K562 (cell line): ENCODE measurements around the gene MECP2. TPM values are rescaled to one million over a fixed set of nuclear protein-coding genes. Genes with fewer than 3 reads are reported as not detected.

ENCODE experiments used
- ATAC-seq: fragments of 200-7000 bp; cut with Tn5 transposase; 3 replicates; pipeline ENCODE4 v1.9.1; 2020; ENCODE audit warnings: moderate library complexity
- BruUV-seq: library from RNA; stranded (reverse); fragments of 400-500 nt; replicated peaks from 2 replicates; lab custom pipeline; 2021; lab: Mats Ljungman, UMichigan
- CTCF ChIA-PET: fragments of 300-600 bp; formaldehyde crosslinking; extraction: SDS; loops from one replicate; lab custom pipeline; 2021; ENCODE audit warnings: low intra/inter-chr PET ratio; lab: Yijun Ruan, JAX
- POLR2A ChIA-PET: fragments of 300-600, 350-650 bp; sonication (Branson Sonifier 250); formaldehyde crosslinking; extraction: SDS; loops from one replicate; lab custom pipeline; 2021; ENCODE audit warnings: antibody characterized with exemption, inconsistent platforms; lab: Yijun Ruan, JAX
- DNase-seq, 4 experiments: peaks; one replicate each; pipeline versions ENCODE4 v3.0.0 to v3.0.0-alpha.2; 2011 to 2018; ENCODE audit warnings: low spot score in 3 of 4, mixed read lengths in 3 of 4; ENCODE audit errors: extremely low read depth in 1 of 4
- FAIRE-seq: peaks from 2 replicates; lab custom pipeline; 2011; peaks lifted over from hg19 to GRCh38; lab: Jason Lieb, UNC
- H2AFZ ChIP-seq: 2 replicates; pipeline ENCODE4 v1.6.0; 2011; ENCODE audit warnings: low read depth, low read length, control low read depth, inconsistent platforms
- H3K27ac ChIP-seq: fragments of 200-600 bp; 3 replicates; pipeline ENCODE4 v1.8.0; 2011; ENCODE audit warnings: low read depth, mild to moderate bottlenecking, control low read depth, inconsistent platforms, low read length, moderate library complexity, mixed read lengths; ENCODE audit errors: extremely low read depth
- H3K27me3 ChIP-seq, 2 experiments: fragments of 300-600 bp in 1 of 2; 2 replicates in 1 of 2; 3 replicates in 1 of 2; pipeline versions ENCODE4 v1.6.0 to v1.8.0; 2011; ENCODE audit warnings: inconsistent platforms in 2 of 2, low read length in 2 of 2, mild to moderate bottlenecking in 1 of 2, mixed read lengths in 1 of 2, moderate library complexity in 1 of 2; ENCODE audit not compliant: control insufficient read depth in 2 of 2, insufficient read depth in 2 of 2
- H3K36me3 ChIP-seq: fragments of 300-600 bp; 3 replicates; pipeline ENCODE4 v1.8.0; 2011; ENCODE audit warnings: mild to moderate bottlenecking, low read length, inconsistent platforms; ENCODE audit not compliant: control insufficient read depth, insufficient read depth
- H3K4me1 ChIP-seq, 2 experiments: fragments of 200-600 bp in 1 of 2; replicated peaks in 1 of 2; 2 replicates in 1 of 2; 3 replicates in 1 of 2; pipeline versions ENCODE4 v1.5.1 to v1.8.0; 2011; ENCODE audit warnings: inconsistent platforms in 2 of 2, low read length in 2 of 2, mild to moderate bottlenecking in 1 of 2, mixed read lengths in 1 of 2, moderate library complexity in 1 of 2; ENCODE audit not compliant: control insufficient read depth in 2 of 2, insufficient read depth in 2 of 2
- H3K4me2 ChIP-seq: 2 replicates; pipeline ENCODE4 v1.6.1; 2011; ENCODE audit warnings: low read length, control low read depth, inconsistent platforms, mixed read lengths; ENCODE audit not compliant: insufficient read depth
- H3K4me3 ChIP-seq: fragments of 200-600 bp; sonication (generic), shearing (Covaris generic); 2 replicates; pipeline ENCODE4 v1.5.1; 2016; ENCODE audit warnings: control low read depth, inconsistent platforms
- H3K79me2 ChIP-seq: fragments of 200-600 bp; 3 replicates; pipeline ENCODE4 v1.8.0; 2011; ENCODE audit warnings: low read length, inconsistent platforms; ENCODE audit not compliant: control insufficient read depth, insufficient read depth
- H3K9ac ChIP-seq, 2 experiments: 2 replicates each; pipeline versions ENCODE4 v1.6.0 to v1.6.1; 2011; ENCODE audit warnings: low read depth in 2 of 2, low read length in 2 of 2, control low read depth in 1 of 2, inconsistent platforms in 1 of 2, mild to moderate bottlenecking in 1 of 2, mixed read lengths in 1 of 2; ENCODE audit not compliant: insufficient read depth in 1 of 2
- H3K9me1 ChIP-seq: one replicate; pipeline ENCODE4 v1.6.0; 2011; ENCODE audit warnings: inconsistent platforms, mild to moderate bottlenecking, low read length, moderate library complexity; ENCODE audit not compliant: control insufficient read depth, insufficient read depth
- H3K9me3 ChIP-seq: replicated peaks from 2 replicates; pipeline ENCODE4 v1.5.1; 2011; ENCODE audit warnings: low read depth, low read length, inconsistent platforms; ENCODE audit not compliant: control insufficient read depth, insufficient read depth
- H4K20me1 ChIP-seq: replicated peaks from 2 replicates; pipeline ENCODE4 v1.6.1; 2011; ENCODE audit warnings: low read length, inconsistent platforms, mixed read lengths; ENCODE audit not compliant: control insufficient read depth, insufficient read depth
- BRCA1 ChIP-seq, 2 experiments: fragments of 450-650 bp in 1 of 2; sonication (generic) in 1 of 2; formaldehyde crosslinking in 1 of 2; IDR thresholded peaks; 2 replicates each; pipeline versions ENCODE4 v1.5.0 to v1.6.1; 2017 to 2020; ENCODE audit warnings: mild to moderate bottlenecking in 1 of 2, missing genetic modification reagents in 1 of 2
- SMARCE1 ChIP-seq: fragments of 450-650 bp; IDR thresholded peaks from 2 replicates; pipeline ENCODE4 v1.7.1; 2016; ENCODE audit warnings: mild to moderate bottlenecking
- ZBTB12 ChIP-seq: fragments of 250-450 bp; sonication (Bioruptor Pico); IDR thresholded peaks from 2 replicates; pipeline ENCODE4 v1.4.0; 2020
- ZNF239 ChIP-seq: fragments of 250-450 bp; sonication (Bioruptor Pico); IDR thresholded peaks from 2 replicates; pipeline ENCODE4 v1.4.0; 2020; ENCODE audit warnings: mild to moderate bottlenecking
- ZNF253 ChIP-seq: fragments of 250-450 bp; sonication (Bioruptor Pico); conservative IDR thresholded peaks from 2 replicates; pipeline ENCODE4 v1.6.1; 2021; ENCODE audit warnings: mild to moderate bottlenecking
- WGBS: fragments of 100-300 bp; shearing (Covaris generic); methylation state at CpG from one replicate; pipeline ENCODE4 v1.1.6; 2016; ENCODE audit warnings: low coverage, mixed read lengths; ENCODE audit not compliant: insufficient coverage; ENCODE audit errors: missing lambda C conversion rate; 5-methylcytosine and 5-hydroxymethylcytosine counted together
- in situ Hi-C: fragments of 300-500 bp; cut with MboI; formaldehyde crosslinking; loops from 4 replicates; pipeline ENCODE4 v1.15.0; 2018; ENCODE audit warnings: inconsistent platforms, mixed read lengths
- intact Hi-C: fragments of 100-400 bp; cut with micrococcal nuclease; formaldehyde crosslinking; loops from 2 replicates; pipeline ENCODE4 v1.14.2; 2022
- polyA plus RNA-seq, 8 experiments: library from polyadenylated mRNA; depleted of rRNA in 4 of 8; stranded (reverse) in 5 of 8; unstranded in 3 of 8; fragments of >200 nt; fragmentation: Nextera tagmentation in 2 of 8; fragmentation: Illumina TruSeq in 1 of 8; extraction: Ambion mirVana in 2 of 8; extraction: Trizol in 1 of 8; gene quantifications; 2 replicates each; pipeline versions ENCODE4 v1.2.1 to v1.2.3, GENCODE V29; 2011 to 2014; ENCODE audit warnings: inconsistent platforms in 1 of 8, missing spikeins in 1 of 8
- total RNA-seq, 7 experiments: library from RNA; depleted of rRNA in 6 of 7; stranded (reverse); fragments of >200 nt in 6 of 7; fragmentation: Illumina TruSeq in 2 of 7; extraction: Trizol in 2 of 7; gene quantifications; 2 replicates each; pipeline versions ENCODE4 v1.2.1 to v1.2.3, GENCODE V29; 2011 to 2021; ENCODE audit warnings: low replicate concordance in 1 of 7
- TF ChIP-seq, protein P1 (sequence below): fragments of 250-450 bp; sonication (Bioruptor Pico); IDR thresholded peaks from 2 replicates; pipeline ENCODE4 v1.8.0; 2021; ENCODE audit warnings: mild to moderate bottlenecking, moderate library complexity

The MECP2 gene
- total and polyA plus RNA-seq, 9 of the 15 experiments (the other 6 are each of a cell fraction or from before 2014, with no cell fraction given), result 2.1 to 50.9 (median 30.5) TPM

- Histone ChIP-seq H3K27ac (no peak overlapping the region), H4K20me1 (no peaks in the 10 kb centered on the region), H3K27me3 (no peaks in the 10 kb centered on the region), H3K4me3 (no peak overlapping the region), H3K4me2 (no peak overlapping the region), H3K9me3 (no peaks in the 10 kb centered on the region), H3K9me1 (no peaks in the 10 kb centered on the region), H2AFZ (peak overlapping the region; percentile 65), H3K9ac (peak overlapping the region in 1 of 2 experiments; percentile 64; a peak in 1 of 4 replicates), H3K79me2 (no peaks in the 10 kb centered on the region), H3K4me1 (peaks cover 0 to 4% of the 10 kb centered on the region in 2 experiments; a peak in 4 of 5 replicates), H3K36me3 (no peaks in the 10 kb centered on the region)
- in situ Hi-C loops, result no loop called here
- 56% methylated on average over 3 of the region's 5 CpGs for WGBS
- no TSS peak for BruUV-seq
- ATAC-seq, result no peak
- TF ChIP-seq ZNF253 (CRISPR knock-in tag) (no peak), SMARCE1 (no peak), BRCA1 (IDR thresholded peaks at IDR 0.05) (no peak), BRCA1 (CRISPR knock-in tag; IDR thresholded peaks at IDR 0.05) (no peak), ZBTB12 (CRISPR knock-in tag) (no peak), ZNF239 (CRISPR knock-in tag) (no peak)
- TF ChIP-seq, protein P1, sequence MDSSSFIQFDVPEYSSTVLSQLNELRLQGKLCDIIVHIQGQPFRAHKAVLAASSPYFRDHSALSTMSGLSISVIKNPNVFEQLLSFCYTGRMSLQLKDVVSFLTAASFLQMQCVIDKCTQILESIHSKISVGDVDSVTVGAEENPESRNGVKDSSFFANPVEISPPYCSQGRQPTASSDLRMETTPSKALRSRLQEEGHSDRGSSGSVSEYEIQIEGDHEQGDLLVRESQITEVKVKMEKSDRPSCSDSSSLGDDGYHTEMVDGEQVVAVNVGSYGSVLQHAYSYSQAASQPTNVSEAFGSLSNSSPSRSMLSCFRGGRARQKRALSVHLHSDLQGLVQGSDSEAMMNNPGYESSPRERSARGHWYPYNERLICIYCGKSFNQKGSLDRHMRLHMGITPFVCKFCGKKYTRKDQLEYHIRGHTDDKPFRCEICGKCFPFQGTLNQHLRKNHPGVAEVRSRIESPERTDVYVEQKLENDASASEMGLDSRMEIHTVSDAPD (CRISPR knock-in tag), result no peak
- ChIA-PET CTCF (no interaction called here), POLR2A (interaction anchor here (0.6 kb wide), 1 partner anchor 10 kb away, joined by 3 read pairs; no protein-coding TSS in a partner anchor)
- intact Hi-C loops, result no loop called here
- no peak for FAIRE-seq
- DNase-seq, result no peak
Observed at GRCh38 chrX:154115750-154116149, 18.2 kb upstream of the MECP2 start.
